HL-60 (cell line): ENCODE results near the gene SOCS7.

Source experiments
- DNase-seq, 2 experiments: peaks; one replicate each; pipeline ENCODE4 v3.0.0-alpha.2; 2010 to 2020; ENCODE audit warnings: low read depth in 1 of 2, low spot score in 1 of 2
- H3K27ac ChIP-seq: fragments of 250-450 bp; sonication (Bioruptor Pico); replicated peaks from 2 replicates; pipeline ENCODE4 v1.5.1; 2020; ENCODE audit warnings: mild to moderate bottlenecking, moderate library complexity
- H3K27me3 ChIP-seq: fragments of 250-450 bp; sonication (Bioruptor Pico); 2 replicates; pipeline ENCODE4 v1.5.1; 2021; ENCODE audit warnings: mild to moderate bottlenecking, moderate library complexity; ENCODE audit not compliant: insufficient read depth, poor library complexity, severe bottlenecking
- H3K4me3 ChIP-seq: replicated peaks from 2 replicates; pipeline ENCODE4 v1.5.1; 2011; ENCODE audit warnings: mild to moderate bottlenecking, control low read depth, low read length; ENCODE audit not compliant: insufficient read depth
- CTCF ChIP-seq: IDR thresholded peaks from one replicate; pipeline ENCODE4 v1.5.1; 2011; ENCODE audit warnings: low read length, control low read depth, inconsistent platforms; ENCODE audit not compliant: insufficient read depth
- GABPA ChIP-seq: IDR thresholded peaks from 2 replicates; pipeline ENCODE4 v1.6.1; 2012; ENCODE audit warnings: low read depth
- POLR2AphosphoS5 ChIP-seq: IDR thresholded peaks from 2 replicates; pipeline ENCODE4 v1.6.1; 2012; ENCODE audit warnings: low read depth
- REST ChIP-seq: IDR thresholded peaks from 2 replicates; pipeline ENCODE4 v1.6.1; 2012; ENCODE audit warnings: low read depth; ENCODE audit not compliant: insufficient replicate concordance
- SPI1 ChIP-seq: IDR thresholded peaks from 2 replicates; pipeline ENCODE4 v1.6.1; 2012; ENCODE audit warnings: low read depth, mild to moderate bottlenecking, borderline replicate concordance

The SOCS7 gene

GRCh38 chr17:38403491-38403890, 51.8 kb downstream of the SOCS7 start:
- TF ChIP-seq GABPA (no peak), POLR2AphosphoS5 (peak; percentile 24; the same call in 1 of the 2 replicates)
- peak in 1 of 2 experiments; percentile 36 for DNase-seq
- no peak overlapping the region for H3K4me3 ChIP-seq
- no peak overlapping the region for H3K27ac ChIP-seq
- H3K27me3 ChIP-seq, result no peaks in the 10 kb centered on the region

- Histone ChIP-seq H3K27ac (no peak overlapping the region), H3K4me3 (no peak overlapping the region), H3K27me3 (no peaks in the 10 kb centered on the region)
- TF ChIP-seq SPI1, result no peak
- TF ChIP-seq POLR2AphosphoS5, result no peak
- no peak for TF ChIP-seq CTCF
- TF ChIP-seq GABPA, result no peak
- no peak for TF ChIP-seq REST
- no peak for DNase-seq
Measured at GRCh38 chr17:38404174-38404943, 52.7 kb downstream of the SOCS7 start.

- no peak for TF ChIP-seq GABPA
- TF ChIP-seq CTCF, result no peak
- no peak for TF ChIP-seq SPI1
- TF ChIP-seq POLR2AphosphoS5, result no peak
- no peak for TF ChIP-seq REST
- DNase-seq, result no peak
- Histone ChIP-seq H3K27me3 (no peaks in the 10 kb centered on the region), H3K27ac (no peak overlapping the region), H3K4me3 (no peak overlapping the region)
Measured at GRCh38 chr17:38405654-38406053, 54.0 kb downstream of the SOCS7 start.

- Histone ChIP-seq H3K4me3 (no peak overlapping the region), H3K27ac (no peak overlapping the region), H3K27me3 (no peaks in the 10 kb centered on the region)
- TF ChIP-seq CTCF, result no peak
- no peak for TF ChIP-seq POLR2AphosphoS5
- TF ChIP-seq GABPA, result no peak
- no peak for TF ChIP-seq SPI1
- no peak for TF ChIP-seq REST
- no peak for DNase-seq
Measured at GRCh38 chr17:38410201-38410600, 58.6 kb downstream of the SOCS7 start.
